Dedifferentiated amniotic fluid mesenchymal stem cell (primary cell): Measurements from ENCODE around the gene MMAB.

Experiments
- DNase-seq: peaks from one replicate; pipeline ENCODE4 v3.0.0-alpha.2; 2016; ENCODE audit errors: extremely low spot score

The MMAB gene

DNA sequence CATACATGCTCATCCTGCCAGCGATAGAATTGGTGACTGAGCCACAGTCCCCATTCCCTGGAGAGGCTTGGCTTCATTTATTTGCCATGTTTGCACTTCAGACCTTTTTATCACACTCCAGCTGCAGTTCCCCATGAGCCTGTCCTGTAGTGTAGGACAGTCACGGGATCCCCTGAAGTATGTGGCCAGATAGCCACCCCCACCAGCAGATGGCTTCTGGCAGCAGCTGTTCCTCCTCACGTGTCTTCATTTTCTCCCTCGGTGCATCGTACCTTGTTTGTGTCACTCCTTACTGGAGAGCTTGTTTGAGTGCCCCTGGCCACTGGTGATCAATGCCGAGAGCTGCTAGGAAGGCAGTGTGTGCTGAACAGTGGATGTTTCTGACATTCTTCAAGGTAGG lies 55.7 kb downstream of the MMAB start:
- DNase-seq, result no peak

DNA sequence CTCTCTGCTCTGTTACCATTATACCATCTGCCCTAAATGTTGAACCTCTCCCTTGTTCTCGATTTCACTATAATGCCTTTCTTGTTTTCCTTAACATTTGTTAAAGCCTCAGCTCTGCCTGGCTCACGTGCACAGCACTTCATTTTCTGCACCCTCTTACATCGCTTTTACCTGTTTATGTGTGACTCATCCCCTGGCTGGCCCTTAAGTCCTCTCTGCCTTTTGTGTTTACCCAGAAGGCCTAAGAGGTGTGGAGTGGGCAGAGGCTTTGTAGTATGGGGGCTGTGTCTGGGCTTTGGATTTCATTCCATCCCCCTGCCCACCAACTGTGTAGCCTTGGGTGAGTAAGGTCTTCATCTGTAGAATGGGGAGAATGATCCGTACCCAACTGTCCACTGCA lies 59.3 kb downstream of the MMAB start:
- no peak for DNase-seq

- no peak for DNase-seq
Measured at GRCh38 chr12:109513051-109513450, 60.3 kb downstream of the MMAB start.

DNA sequence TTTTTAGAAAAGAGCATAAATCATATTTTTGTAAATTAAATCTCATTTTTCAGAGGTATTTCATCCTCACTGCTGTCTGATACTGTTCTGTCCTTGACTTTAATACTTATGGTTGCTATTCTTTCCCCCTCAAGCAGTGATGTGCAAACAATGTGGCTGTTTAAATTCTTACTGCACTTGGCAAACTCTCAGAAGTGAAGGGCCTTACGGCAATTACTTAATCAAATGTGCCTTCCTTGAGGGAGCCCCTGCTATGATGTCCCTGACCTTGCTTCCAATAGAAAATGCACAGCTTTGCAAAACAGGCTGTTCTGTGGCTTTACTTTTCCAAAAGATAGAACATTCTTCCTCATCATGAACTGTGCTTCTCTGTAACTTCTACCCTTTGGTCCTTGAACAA lies 60.7 kb downstream of the MMAB start:
- DNase-seq, result no peak

GRCh38 chr12:109510196-109510595 lies 63.1 kb downstream of the MMAB start:
- DNase-seq, result no peak

DNA sequence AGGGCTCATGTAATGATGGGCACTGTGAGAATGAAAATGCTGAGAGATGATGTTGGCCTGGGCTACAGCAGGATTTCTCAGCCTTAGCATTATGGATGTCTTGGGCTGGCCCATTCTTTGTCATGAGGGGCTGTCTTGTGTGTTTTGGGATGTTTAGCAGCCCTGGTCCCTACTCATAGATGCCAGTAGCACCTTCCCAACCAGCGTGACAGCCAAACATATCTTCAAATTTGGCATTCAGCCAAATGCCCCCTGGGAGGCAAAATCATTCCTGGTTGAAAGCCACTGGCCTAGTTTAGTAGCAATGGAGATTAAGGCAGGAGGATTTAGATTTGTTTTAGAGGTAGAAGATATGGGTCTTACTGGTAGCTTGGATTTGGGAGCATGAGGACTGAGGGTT lies 69.2 kb downstream of the MMAB start:
- DNase-seq, result no peak
